HG02852 (cell line): ENCODE results near the gene WWOX.

ENCODE experiments used
- ATAC-seq: cut with Tn5 transposase; IDR thresholded peaks from one replicate; pipeline ENCODE4 v1.9.1; 2021; ENCODE audit warnings: mild to moderate bottlenecking, moderate library complexity; ENCODE audit not compliant: unreplicated experiment

Gene WWOX

DNA sequence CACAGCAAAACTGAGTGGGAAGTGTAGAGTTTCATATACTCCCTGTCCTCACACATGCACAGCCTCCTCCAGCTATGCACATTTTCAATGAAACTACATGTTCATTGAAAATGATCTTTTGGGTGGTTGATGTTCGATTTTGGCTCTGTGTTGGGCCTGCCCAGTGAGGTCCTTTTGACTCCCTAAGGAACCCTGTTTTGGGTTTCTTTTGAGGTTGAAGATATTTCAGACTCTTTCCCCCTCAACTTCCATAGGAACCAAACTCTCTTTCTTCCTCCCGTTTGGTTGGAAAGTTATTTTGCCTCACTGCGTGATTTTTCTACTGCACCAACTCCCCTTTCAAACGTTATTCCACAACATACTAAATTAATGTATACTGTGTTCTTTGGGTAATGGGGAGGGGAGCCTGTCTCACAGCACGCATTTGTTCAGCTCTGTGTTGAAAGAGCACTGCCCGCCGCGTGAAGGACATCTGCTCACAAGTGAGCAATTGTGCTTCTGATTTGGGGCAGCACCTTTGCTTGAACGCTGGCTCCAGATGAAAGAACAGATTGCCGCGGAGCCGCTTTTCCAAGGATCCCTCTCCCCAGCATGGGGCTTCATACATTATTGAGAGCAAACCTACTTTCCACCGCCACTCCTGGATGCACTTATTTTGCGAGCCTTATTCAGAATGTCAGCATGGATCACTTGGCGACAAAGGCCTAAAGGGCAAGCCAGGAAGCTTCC, 385.9 kb downstream of the WWOX start:
- ATAC-seq, result no peak

DNA sequence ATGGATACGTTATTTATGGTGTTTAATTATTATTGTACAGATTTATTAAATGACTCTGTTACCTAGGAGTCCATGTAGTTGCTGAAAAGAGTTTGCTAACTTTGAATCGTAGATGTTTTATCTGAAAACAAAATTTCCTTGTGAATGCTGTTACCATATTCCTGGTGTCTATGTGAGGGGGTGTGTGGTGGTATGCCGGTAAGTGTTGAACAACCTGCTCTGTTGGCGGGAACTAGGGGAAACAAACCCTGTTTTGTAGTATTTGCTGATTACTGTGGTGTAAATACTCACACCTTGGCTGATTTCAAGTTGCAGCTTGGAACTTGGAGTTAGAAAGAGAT, 386.4 kb downstream of the WWOX start:
- ATAC-seq, result no peak

DNA sequence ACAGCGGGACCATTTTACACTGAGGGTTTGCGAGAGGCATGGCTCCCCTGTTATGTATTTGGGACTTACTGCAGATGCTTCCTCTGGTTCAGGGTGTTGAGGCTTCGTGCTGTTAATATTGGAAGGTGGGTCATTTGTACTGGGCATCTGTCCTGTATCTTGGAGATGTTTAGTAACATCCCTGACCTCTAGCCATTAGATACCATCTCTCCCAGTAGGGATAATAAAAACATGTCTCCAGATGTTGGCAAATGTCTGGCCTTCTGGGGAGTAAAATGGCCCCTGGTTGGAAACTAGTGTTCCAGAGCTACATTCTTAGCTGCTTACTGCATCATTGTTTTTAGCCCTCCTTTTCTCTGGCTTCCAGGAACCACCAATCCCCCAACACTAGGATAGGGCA, 388.0 kb downstream of the WWOX start:
- ATAC-seq, result no peak

DNA sequence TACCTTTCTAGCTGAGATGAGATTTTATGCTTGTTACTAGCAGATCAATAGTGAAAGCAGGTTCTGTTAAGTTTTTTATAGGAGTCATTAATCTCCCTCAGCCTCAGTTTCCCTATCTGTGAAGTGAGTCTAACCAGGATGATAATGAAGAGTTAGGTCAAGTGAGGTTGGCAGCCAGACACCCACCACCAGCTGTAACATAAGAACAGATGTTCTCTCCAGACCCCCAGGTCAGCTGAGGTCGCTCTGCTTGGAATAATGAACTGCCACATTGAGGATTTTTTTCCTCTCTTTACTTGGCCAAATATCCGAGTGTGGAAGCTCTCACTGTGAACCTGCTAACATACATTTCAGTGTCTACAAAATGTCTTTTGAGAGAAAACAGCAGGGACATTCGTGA, 389.6 kb downstream of the WWOX start:
- ATAC-seq, result no peak

DNA sequence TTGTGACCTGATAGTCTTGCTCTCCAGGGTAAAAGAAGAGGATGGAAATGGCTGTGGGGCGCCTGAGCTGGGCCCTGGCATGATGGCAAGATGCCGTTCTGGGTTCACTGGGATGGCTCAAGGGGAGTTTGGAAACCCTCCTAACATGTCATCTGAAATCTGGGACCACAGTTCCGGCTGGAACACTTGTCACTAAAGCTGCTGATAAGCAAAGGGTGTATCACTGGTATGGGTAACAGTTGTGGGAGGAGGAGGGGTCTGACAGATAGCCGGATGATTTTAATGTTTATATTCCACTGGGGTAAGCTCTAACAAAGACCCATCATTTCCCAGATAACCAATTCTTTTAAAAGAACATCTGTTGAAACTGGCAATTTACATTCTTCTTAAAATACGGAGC, 390.2 kb downstream of the WWOX start:
- no peak for ATAC-seq

DNA sequence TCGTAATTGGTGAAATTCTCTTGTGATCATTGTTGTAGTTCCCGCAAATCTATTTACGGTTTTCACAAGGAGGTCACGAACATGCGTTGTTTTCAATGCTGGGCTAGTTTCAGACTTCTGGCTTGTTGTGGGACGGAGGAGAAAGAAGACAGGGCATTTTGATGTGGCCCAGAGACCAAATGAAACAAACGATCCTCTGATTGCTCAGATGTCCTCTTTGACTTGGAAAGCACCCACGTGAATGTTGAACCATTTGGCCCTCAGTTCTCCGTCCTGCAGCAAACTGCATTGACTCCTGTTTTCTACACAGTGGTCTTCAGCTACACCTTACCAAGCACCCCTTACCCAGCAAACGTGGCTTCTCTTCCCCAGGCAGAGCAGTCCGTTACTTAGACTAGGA, 391.0 kb downstream of the WWOX start:
- ATAC-seq, result no peak

DNA sequence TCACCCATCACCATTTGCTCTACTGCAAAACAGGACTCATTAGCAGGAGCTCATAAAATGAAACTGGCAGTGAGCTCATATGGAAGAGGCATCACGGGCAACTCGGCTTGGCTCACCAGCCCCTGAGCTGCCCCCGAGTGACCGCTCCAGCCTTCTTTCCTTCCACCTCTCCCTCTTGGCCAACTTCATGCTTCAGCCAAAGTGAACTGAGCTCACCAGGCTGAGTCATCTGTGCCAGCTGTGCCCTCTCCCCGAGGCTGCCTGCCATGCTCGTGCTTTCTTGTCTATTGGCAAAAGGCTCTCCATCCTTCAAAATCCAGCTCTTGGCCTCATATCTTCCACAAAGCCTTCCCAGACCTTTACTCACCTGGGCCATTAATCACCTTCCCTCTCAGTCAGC, 391.4 kb downstream of the WWOX start:
- no peak for ATAC-seq

DNA sequence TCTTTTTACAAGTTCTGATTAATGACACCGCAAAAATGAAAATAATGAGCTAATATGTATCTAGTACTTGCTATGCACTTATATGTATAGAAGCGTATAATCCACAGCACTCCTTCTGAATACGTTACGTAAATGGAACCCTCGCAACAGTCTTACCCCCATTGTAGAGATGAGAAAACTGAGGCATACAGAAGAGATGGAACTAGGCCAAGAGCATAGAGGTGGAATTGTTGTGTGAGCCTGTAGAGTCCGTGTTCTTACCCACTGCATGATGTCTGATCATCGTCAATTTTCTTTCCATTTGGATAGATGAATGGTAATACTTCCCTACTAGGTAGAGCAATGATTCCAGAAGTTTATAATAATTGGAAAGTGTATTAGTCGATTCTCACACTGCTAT, 394.1 kb downstream of the WWOX start:
- no peak for ATAC-seq

DNA sequence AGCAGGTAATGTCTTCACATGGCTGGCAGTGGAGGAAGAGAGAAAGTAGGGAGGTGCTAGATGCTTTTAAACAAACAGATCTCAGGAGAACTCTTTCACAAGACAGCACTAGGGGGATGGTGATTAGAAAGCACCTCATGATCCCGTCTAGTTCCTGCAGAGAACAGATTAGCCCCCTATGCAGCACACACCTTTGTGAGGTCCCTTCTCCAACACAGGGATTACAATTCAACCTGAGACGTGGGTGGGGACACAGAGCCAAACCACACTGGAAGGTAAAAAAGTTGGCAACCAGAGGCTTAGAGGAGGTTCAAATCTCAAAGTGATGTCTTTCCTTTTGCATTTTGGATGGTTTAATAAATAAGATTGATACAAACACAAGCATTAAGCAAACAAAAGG, 394.7 kb downstream of the WWOX start:
- ATAC-seq, result no peak

DNA sequence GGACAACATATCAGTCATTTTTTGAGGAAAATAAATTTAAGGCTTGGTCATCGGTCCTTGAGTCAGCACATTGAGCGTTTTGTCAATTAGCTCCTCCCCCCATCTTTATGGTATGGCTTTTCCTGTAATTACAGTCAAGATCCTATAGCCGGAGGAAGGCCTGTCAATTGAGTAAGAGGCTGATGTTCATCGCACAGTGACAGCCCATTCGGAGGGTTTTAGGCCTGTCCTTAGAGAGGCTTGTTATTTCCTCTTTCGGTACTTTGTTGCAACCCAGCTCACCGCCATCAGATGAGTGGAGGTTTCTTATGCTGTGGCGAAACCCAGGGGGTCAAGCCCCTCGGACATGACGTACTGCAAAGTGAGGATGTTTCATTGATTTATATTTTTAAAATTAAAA, 395.2 kb downstream of the WWOX start:
- ATAC-seq, result no peak

DNA sequence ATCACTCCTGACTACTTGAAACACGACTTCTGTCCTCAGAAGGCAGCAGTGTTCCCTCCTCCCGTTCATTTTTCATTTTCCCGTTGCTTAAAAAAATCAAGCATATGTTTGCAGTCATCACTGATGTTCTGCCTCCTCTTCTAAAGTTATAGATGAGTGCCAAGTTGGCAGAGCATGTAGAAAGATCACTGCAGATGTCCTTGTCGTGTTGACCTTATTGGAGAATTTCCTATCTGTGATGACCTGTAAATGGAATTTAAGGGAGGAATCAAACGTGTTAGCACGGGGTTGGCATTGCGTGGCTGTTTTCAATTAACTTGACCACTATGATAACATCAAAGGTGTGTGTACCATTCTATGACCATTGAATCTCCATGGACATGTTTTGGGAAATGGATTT, 396.7 kb downstream of the WWOX start:
- ATAC-seq, result no peak

DNA sequence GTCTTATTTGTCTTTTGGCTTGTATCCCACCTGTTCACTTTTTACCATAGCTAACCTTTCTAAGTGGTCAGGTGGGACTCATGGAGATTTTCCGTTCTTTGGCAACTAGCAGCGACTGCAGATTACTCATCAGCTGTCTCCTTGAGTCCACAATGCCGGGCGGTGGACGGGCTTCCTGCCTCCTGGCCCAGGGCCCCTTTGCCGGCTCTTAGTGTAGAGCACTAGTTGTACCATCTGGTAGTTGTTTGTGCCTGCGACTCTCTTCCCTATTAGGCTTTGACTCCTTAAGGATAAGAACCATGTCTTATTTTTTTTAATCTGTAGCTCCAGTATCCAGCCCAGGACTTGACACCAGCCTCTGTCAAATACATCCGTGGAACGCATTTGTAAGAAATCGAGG, 399.9 kb downstream of the WWOX start:
- ATAC-seq, result no peak

DNA sequence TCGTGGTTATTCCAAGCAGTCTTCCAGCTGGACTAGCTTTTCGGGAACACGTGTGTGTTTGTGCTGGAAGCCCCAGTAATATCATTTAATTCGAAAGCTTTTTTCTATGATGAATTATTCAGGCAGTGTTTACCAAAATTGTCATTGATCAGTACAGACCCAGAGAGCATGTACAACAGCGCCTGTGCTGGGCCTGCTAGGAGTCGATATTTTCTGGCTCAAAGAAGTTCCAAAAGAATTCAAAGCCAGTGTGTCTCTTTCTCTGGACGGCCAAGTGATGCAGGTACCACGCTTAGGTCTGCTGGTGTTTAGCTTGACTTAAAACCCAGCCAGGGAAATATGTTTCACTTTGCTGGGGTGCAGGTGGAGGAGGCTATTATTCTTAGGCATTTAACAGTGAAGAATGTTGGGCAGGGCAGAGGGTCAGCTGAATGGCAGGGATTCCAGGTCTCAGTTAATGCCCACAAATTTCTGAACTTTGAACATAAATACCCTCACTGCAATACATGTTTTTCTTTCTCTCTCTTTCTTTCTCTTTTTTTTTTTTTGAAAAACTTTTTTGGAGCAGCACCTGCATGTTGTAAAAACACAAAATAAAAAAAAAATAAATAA, 401.3 kb downstream of the WWOX start:
- ATAC-seq, result no peak

DNA sequence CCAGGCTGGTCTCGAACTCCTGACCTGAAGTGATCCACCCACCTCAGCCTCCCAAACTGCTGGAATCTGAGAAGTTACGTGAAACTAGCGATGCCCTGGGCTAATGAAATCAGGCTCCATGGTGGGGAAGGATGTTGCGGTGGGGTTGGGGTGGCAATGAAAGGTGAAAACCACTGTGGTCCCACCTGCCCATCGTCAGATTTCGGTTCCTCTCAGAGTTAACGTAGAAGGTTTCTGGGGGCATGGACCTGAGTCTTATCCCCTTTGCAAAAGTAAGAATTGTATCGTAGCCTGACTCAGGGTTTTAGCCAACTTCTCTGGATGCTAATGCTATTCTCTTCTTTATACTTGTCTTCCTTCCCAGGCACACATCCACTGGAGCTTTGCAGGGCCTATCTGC, 402.3 kb downstream of the WWOX start:
- no peak for ATAC-seq

DNA sequence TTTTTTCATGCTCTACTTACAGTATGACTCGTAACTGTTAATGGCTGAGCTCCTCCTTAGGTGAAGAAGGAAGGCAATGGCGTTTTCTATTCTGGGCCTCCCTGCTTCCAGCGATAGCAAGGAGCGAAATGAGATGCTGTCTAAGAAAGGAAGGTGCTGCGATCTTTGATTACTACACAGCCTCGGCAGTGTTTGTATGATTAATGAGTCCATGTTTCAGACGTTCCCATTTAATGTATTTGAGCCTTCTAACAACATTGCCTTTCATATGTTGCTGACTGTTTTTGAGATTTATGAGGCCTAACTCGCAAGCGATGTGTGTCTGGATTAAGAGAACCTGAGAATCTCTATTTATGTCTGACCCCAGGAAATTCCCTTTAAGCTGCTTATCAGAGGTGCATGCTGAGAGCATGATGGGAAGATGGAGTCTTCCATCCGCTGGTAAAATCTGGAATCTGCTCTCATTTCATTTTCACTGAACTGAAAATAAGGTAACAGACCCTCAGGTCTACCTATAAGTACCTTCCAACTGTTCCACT, 403.4 kb downstream of the WWOX start:
- ATAC-seq, result no peak

DNA sequence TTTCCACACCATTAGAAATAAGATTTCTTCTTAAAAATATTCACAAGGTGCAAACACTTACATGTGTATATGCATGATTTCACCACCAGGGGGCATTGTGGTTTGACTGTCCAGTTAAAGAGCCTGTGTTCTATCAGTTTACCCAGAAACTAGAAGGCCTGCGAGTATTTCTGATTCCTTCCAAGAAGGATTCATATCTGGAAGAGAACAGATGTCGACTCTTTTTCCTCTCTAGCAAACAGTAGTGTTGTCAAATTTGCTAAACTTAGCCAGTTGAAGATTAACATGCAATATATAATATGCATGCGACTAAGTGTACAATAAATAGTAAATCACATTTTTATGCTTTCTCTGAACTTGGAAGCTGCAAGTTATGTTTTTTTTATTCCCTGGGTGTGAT, 404.1 kb downstream of the WWOX start:
- no peak for ATAC-seq

DNA sequence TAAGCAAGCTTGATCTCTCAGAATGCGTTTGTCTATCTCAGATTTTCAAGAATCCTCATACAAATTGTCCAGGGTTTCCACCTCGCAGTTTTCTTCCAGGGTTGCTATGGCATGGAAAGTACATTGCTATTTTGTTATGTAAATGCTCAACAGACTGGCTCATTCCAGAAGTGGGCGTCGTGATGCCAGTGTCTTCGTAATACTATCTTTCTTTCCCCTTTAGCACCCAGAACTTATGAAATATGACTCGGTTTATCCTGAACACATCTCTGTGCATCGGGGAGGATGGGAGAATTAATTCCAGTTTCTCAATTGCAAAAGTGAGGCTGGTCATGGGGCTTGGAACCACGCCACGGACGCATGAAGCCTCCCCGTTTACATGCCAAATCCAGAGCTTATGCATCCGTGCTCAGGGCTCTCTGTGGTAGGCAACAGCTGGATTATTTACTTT, 405.0 kb downstream of the WWOX start:
- ATAC-seq, result no peak

DNA sequence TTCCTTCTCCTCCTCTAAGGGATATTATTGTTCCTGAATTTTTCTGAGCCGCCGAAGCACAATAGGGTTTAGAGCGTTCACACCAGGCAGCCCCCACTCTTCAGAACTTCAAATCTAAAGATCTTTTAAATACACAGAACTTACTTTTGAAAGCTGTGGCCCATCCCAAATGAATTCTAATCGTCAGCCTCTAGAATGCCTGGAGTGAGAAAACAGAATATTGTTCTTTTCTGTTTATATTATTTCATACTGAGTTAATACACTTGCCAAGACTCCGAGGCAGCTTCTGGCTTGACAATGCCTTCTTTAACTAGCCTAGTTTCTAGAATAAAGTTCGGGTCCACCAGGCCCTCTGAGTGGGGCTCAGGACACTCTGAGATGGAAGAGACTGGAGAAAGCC, 405.6 kb downstream of the WWOX start:
- ATAC-seq, result no peak

DNA sequence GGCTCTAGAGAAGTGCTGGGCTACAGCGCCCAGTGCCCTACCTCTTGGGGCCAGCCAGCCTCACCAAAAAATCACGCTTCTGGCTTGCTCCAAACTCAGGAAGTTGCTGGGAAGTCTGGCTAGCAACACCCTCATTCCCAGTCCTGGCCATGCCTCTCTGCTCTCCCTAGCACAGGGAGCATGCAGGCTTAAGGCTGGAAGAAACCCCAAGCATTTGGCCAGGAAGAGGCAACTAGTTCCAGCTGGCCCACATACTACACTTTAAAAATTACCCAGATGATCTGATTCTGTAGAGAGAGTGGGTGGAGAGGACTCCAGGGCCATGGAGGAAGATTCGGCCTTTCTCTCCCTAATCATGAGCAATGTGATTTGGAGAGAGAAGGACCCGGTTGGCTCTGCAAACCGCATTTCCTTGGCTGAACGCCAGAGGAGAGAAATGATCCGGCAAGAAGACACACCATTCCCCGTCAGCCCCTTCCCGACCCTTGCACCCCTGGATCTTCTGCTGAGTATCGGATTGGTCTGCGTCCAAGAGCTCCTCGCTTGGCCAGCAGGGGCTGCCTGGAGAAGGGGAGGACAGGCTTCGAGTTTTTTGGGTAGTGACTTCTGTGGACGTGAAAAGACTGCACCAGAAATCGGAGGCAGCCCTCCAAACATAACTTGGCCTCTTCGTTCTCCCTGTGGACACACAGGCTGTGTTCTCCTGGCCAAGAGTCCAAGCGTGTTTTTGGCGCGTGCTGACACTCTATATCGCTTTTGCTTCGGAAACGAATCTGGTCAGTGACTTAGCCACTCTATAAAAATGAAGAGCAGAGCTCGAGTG, 406.3 kb downstream of the WWOX start:
- no peak for ATAC-seq

DNA sequence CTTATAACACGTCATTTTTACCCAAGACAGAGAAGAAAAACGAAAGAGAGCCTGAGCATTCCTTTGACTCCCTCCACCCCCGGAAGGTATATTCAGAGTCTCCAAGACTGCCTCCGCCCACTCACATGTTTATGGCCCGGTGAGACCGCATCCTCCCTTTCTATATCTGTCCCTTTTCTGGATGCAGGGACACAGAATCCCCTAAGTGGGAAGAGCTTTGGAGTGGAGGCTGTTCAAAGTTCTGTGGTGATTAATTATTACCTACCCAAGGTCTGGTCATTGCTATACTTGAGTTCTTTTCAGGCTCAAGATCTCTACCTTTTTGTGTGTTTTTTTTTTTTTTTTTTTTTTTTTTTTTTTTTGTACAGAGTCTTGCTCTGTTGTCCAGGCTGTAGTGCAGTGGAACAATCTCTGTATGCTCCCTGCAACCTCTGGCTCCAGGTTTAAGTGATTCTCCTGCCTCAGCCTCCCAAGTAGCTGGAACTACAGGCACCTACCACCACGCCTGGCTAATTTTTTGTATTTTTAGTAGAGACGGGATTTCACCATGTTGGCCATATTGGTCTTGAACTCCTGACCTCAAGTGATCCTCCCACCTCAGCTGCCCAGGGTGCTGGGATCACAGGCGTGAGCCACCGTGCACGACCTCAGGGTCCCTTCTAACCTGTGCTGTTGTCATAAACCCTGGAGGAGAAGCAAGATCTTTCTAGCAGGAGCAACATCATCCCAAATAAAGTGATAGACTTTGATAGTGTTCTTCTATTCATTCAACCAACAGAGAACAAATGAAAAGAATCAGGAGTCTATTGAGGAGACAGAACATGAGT, 407.1 kb downstream of the WWOX start:
- ATAC-seq, result no peak

DNA sequence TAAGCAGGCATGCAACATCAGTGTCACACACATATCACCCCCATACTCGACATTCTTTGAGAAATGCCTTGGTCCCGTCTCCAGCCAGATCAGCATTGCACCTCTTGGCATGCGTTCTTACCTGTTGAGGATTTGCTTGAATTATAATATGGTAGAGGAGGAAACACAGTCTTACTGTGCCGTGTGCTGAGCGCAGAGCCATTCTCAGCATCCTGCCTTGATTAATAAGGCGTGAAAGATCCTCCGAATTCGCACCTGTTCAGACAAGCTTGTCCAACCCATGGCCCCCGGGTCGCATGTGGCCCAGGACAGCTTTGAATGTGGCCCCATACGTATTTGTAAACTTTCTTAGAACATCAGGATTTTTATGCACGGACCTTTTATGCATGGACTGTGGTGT, 408.1 kb downstream of the WWOX start:
- no peak for ATAC-seq
